Vagina (tissue), 2 donors: Measurements from ENCODE around the gene GSTA2.

ENCODE experiments used
- POLR2A ChIP-seq, 2 donors: fragments of 450-650 bp; IDR thresholded peaks; one replicate each; pipeline ENCODE4 v1.6.1; 2017; ENCODE audit warnings: antibody characterized with exemption in 2 of 2, mild to moderate bottlenecking in 2 of 2, moderate library complexity in 2 of 2
- POLR2AphosphoS5 ChIP-seq, 2 donors: sonication (generic); formaldehyde crosslinking; IDR thresholded peaks; one replicate each; pipeline ENCODE4 v1.9.0; 2017; ENCODE audit warnings: antibody characterized with exemption in 2 of 2, mild to moderate bottlenecking in 2 of 2, low read depth in 1 of 2; ENCODE audit not compliant: insufficient read depth in 1 of 2
- TF ChIP-seq, protein P1 (sequence below), 3 experiments: fragments of 450-650 bp in 2 of 3; fragments of 200-600 bp in 1 of 3; sonication (generic) in 1 of 3; IDR thresholded peaks; one replicate each; pipeline ENCODE4 v1.5.1; 2017 to 2019; ENCODE audit warnings: antibody characterized with exemption in 3 of 3, mild to moderate bottlenecking in 2 of 3, moderate library complexity in 2 of 3

DNA sequence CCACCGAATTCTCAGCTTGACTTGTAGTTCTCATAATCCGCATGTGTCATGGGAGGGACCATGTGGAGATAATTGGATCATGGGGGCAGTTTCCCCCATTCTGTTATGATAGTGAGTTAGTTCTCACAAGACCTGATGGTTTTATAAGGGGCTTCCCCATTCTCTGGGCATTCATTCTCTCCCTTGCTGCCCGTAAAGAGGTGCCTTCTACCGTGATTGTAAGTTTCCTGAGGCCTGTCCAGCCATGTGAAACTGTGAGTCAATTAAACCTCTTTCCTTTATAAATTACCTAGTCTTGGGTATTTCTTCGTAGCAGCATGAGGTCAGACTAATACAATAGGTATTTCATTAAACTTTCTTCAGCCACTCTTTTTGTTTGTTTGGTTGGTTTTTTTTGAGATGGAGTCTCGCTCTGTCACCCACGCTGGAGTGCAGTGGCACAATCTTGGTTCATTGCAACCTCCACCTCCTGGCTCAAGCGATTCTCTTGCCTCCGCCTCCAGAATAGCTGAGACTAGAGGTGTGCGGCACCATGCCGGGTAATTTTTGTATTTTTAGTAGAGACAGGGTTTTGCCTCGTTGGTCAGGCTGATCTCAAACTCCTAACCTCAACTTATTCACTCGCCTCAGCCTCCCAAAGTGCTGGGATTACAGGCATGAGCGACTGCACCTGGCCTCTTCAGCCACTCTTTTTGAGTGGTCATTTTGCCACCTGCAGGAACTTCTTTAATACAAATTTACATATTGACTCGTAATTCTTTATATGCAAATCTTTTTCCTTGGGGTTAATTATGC is 36.3 kb downstream of the GSTA2 start:
- TF ChIP-seq, protein P1, sequence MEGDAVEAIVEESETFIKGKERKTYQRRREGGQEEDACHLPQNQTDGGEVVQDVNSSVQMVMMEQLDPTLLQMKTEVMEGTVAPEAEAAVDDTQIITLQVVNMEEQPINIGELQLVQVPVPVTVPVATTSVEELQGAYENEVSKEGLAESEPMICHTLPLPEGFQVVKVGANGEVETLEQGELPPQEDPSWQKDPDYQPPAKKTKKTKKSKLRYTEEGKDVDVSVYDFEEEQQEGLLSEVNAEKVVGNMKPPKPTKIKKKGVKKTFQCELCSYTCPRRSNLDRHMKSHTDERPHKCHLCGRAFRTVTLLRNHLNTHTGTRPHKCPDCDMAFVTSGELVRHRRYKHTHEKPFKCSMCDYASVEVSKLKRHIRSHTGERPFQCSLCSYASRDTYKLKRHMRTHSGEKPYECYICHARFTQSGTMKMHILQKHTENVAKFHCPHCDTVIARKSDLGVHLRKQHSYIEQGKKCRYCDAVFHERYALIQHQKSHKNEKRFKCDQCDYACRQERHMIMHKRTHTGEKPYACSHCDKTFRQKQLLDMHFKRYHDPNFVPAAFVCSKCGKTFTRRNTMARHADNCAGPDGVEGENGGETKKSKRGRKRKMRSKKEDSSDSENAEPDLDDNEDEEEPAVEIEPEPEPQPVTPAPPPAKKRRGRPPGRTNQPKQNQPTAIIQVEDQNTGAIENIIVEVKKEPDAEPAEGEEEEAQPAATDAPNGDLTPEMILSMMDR (IDR thresholded peaks at IDR 0.05), result no peak
- TF ChIP-seq POLR2A (IDR thresholded peaks at IDR 0.05) (no peak), POLR2AphosphoS5 (IDR thresholded peaks at IDR 0.05; ENCODE audit: insufficient read depth in 1 of 2, low read depth in 1 of 2) (no peak)
